Type B pancreatic cell (in vitro differentiated cells): Measurements from ENCODE around the gene SOBP. TPM values are rescaled to one million over a fixed set of nuclear protein-coding genes. Genes with fewer than 3 reads are reported as not detected.
"Not testable (repeated sequence)": the region's sequence is repeated elsewhere in the genome, so short reads cannot be mapped to it uniquely, and the experiment has no call there.

Experiments
- DNase-seq: peaks from one replicate; pipeline ENCODE4 v3.0.0; 2021; ENCODE audit warnings: mixed read lengths; ENCODE audit not compliant: unreplicated experiment; ENCODE audit errors: extremely low spot score
- H3K27ac Mint-ChIP-seq: 2 replicates; pipeline ENCODE4 v1.8.0; 2021; ENCODE audit warnings: mild to moderate bottlenecking, mixed read lengths
- H3K27me3 Mint-ChIP-seq: 2 replicates; pipeline ENCODE4 v1.8.0; 2021; ENCODE audit warnings: mixed read lengths
- H3K36me3 Mint-ChIP-seq: 2 replicates; pipeline ENCODE4 v1.8.0; 2021; ENCODE audit warnings: mixed read lengths
- H3K4me1 Mint-ChIP-seq: one replicate; pipeline ENCODE4 v1.8.0; 2021; ENCODE audit warnings: mixed read lengths; ENCODE audit not compliant: unreplicated experiment
- H3K4me3 Mint-ChIP-seq: 2 replicates; pipeline ENCODE4 v1.8.0; 2021; ENCODE audit warnings: mild to moderate bottlenecking, mixed read lengths
- H3K9me3 Mint-ChIP-seq: 2 replicates; pipeline ENCODE4 v1.8.0; 2021; ENCODE audit warnings: mixed read lengths
- CTCF ChIP-seq: fragments of 200-600 bp; sonication (generic); conservative IDR thresholded peaks from 2 replicates; pipeline ENCODE4 v1.5.0; 2021; ENCODE audit warnings: antibody characterized with exemption, mild to moderate bottlenecking
- total RNA-seq: library from RNA; stranded (reverse); gene quantifications from 2 replicates; pipeline ENCODE4 v1.2.1, GENCODE V29; 2021; ENCODE audit warnings: low replicate concordance

The SOBP gene
- total RNA-seq, 1 donor from 2014 or later, result 19.4 TPM

- no peak for DNase-seq
- H3K4me3 Mint-ChIP-seq, result peak overlapping the region; percentile 94
- no peaks in the 10 kb centered on the region for H3K27me3 Mint-ChIP-seq
- peak overlapping the region; percentile 87 for H3K27ac Mint-ChIP-seq
- H3K4me1 Mint-ChIP-seq, result peaks cover 8% of the 10 kb centered on the region
- no peaks in the 10 kb centered on the region for H3K36me3 Mint-ChIP-seq
- TF ChIP-seq CTCF, result no peak
- no peaks in the 10 kb centered on the region for H3K9me3 Mint-ChIP-seq
Observed at GRCh38 chr6:107460083-107460631, 29.8 kb upstream of the SOBP start.

GRCh38 chr6:107466062-107466461 is 23.9 kb upstream of the SOBP start:
- Mint-ChIP-seq H3K27ac (no peak overlapping the region), H3K9me3 (no peaks in the 10 kb centered on the region), H3K4me3 (no peak overlapping the region), H3K4me1 (no peaks in the 10 kb centered on the region), H3K36me3 (no peaks in the 10 kb centered on the region), H3K27me3 (peaks cover 13% of the 10 kb centered on the region)
- no peak for DNase-seq
- TF ChIP-seq CTCF, result no peak

- TF ChIP-seq CTCF, result no peak
- Mint-ChIP-seq H3K9me3 (no peaks in the 10 kb centered on the region), H3K27me3 (peaks cover 17% of the 10 kb centered on the region), H3K27ac (no peak overlapping the region), H3K4me1 (no peaks in the 10 kb centered on the region), H3K36me3 (no peaks in the 10 kb centered on the region), H3K4me3 (no peak overlapping the region)
- DNase-seq, result no peak
Observed at GRCh38 chr6:107470364-107470763, 19.6 kb upstream of the SOBP start.

- Mint-ChIP-seq H3K27ac (no peak overlapping the region), H3K27me3 (peaks cover 15% of the 10 kb centered on the region), H3K9me3 (no peaks in the 10 kb centered on the region), H3K36me3 (no peaks in the 10 kb centered on the region), H3K4me3 (no peak overlapping the region), H3K4me1 (no peaks in the 10 kb centered on the region)
- no peak for DNase-seq
- TF ChIP-seq CTCF, result no peak
Observed at GRCh38 chr6:107473660-107474059, 16.3 kb upstream of the SOBP start.

GRCh38 chr6:107475360-107475759 is 14.6 kb upstream of the SOBP start:
- not testable (repeated sequence) for DNase-seq, H3K36me3 Mint-ChIP-seq, H3K9me3 Mint-ChIP-seq, H3K4me3 Mint-ChIP-seq, H3K4me1 Mint-ChIP-seq, H3K27ac Mint-ChIP-seq
- peaks cover 13% of the 10 kb centered on the region for H3K27me3 Mint-ChIP-seq

GRCh38 chr6:107475826-107476225 is 14.1 kb upstream of the SOBP start:
- H3K4me1 Mint-ChIP-seq, H3K9me3 Mint-ChIP-seq, DNase-seq, H3K27ac Mint-ChIP-seq, H3K36me3 Mint-ChIP-seq, H3K4me3 Mint-ChIP-seq: not testable (repeated sequence)
- H3K27me3 Mint-ChIP-seq, result peaks cover 15% of the 10 kb centered on the region
